Keratinocyte (primary cell): ENCODE measurements around the gene TINCR. TPM values are rescaled to one million over a fixed set of nuclear protein-coding genes. Genes with fewer than 3 reads are reported as not detected.
A peak's percentile ranks its signal among the peaks of the same experiment; 100 is the strongest.

ENCODE experiments used
- DNase-seq: peaks from one replicate; pipeline ENCODE4 v3.0.0-alpha.2; 2011; ENCODE audit warnings: low read depth, missing footprints, low spot score
- FAIRE-seq: peaks from 2 replicates; lab custom pipeline; 2011; peaks lifted over from hg19 to GRCh38; lab: Jason Lieb, UNC
- H2AFZ ChIP-seq: 2 replicates; pipeline ENCODE4 v1.6.0; 2012; ENCODE audit warnings: low read length, control low read depth, inconsistent platforms; ENCODE audit not compliant: control insufficient read depth
- H3K27ac ChIP-seq: 2 replicates; pipeline ENCODE4 v1.5.1; 2011; ENCODE audit warnings: low read length; ENCODE audit not compliant: control insufficient read depth, insufficient read depth
- H3K27me3 ChIP-seq: 3 replicates; pipeline ENCODE4 v1.6.0; 2011; ENCODE audit warnings: low read length; ENCODE audit not compliant: control insufficient read depth, insufficient read depth; ENCODE audit errors: extremely low read depth
- H3K36me3 ChIP-seq, 2 experiments: 2 replicates in 1 of 2; 3 replicates in 1 of 2; pipeline ENCODE4 v1.5.1; 2011; ENCODE audit warnings: low read length in 2 of 2, mild to moderate bottlenecking in 1 of 2; ENCODE audit not compliant: control insufficient read depth in 2 of 2, insufficient read depth in 2 of 2; ENCODE audit errors: extremely low read depth in 1 of 2
- H3K4me1 ChIP-seq: 3 replicates; pipeline ENCODE4 v1.5.1; 2011; ENCODE audit warnings: low read length; ENCODE audit not compliant: control insufficient read depth, insufficient read depth; ENCODE audit errors: extremely low read depth
- H3K4me2 ChIP-seq: 3 replicates; pipeline ENCODE4 v1.6.0; 2011; ENCODE audit warnings: low read depth, low read length; ENCODE audit not compliant: control insufficient read depth, insufficient read depth; ENCODE audit errors: extremely low read depth
- H3K4me3 ChIP-seq, 3 experiments: fragments of 200-600 bp in 1 of 3; sonication (generic) in 1 of 3; 2 replicates in 2 of 3; 3 replicates in 1 of 3; pipeline ENCODE4 v1.5.1; 2011 to 2016; ENCODE audit warnings: low read length in 3 of 3, mild to moderate bottlenecking in 3 of 3, control low read depth in 2 of 3, inconsistent platforms in 1 of 3, low read depth in 1 of 3, mixed read lengths in 1 of 3, mixed run types in 1 of 3, moderate library complexity in 1 of 3; ENCODE audit not compliant: control insufficient read depth in 2 of 3, insufficient read depth in 2 of 3; ENCODE audit errors: extremely low read depth in 1 of 3
- H3K79me2 ChIP-seq: 2 replicates; pipeline ENCODE4 v1.6.0; 2012; ENCODE audit warnings: low read length; ENCODE audit not compliant: control insufficient read depth, insufficient read depth
- H3K9ac ChIP-seq: 3 replicates; pipeline ENCODE4 v1.6.0; 2011; ENCODE audit warnings: low read length; ENCODE audit not compliant: control insufficient read depth, insufficient read depth; ENCODE audit errors: extremely low read depth
- H3K9me1 ChIP-seq: 3 replicates; pipeline ENCODE4 v1.6.0; 2011; ENCODE audit warnings: low read length; ENCODE audit not compliant: control insufficient read depth, insufficient read depth; ENCODE audit errors: extremely low read depth
- H3K9me3 ChIP-seq: 2 replicates; pipeline ENCODE4 v1.5.1; 2012; ENCODE audit warnings: low read depth, low read length; ENCODE audit not compliant: control insufficient read depth
- H4K20me1 ChIP-seq: 3 replicates; pipeline ENCODE4 v1.6.0; 2011; ENCODE audit warnings: low read length; ENCODE audit not compliant: control insufficient read depth, insufficient read depth; ENCODE audit errors: extremely low read depth
- CTCF ChIP-seq, 3 experiments: IDR thresholded peaks in 1 of 3; conservative IDR thresholded peaks in 1 of 3; optimal IDR thresholded peaks in 1 of 3; 2 replicates in 2 of 3; 3 replicates in 1 of 3; pipeline versions ENCODE3 to v1.5.1; 2011; ENCODE audit warnings: low read length in 3 of 3, mild to moderate bottlenecking in 3 of 3, moderate library complexity in 2 of 3, control low read depth in 1 of 3, inconsistent platforms in 1 of 3; ENCODE audit not compliant: insufficient read depth in 2 of 3; ENCODE audit errors: extremely low read depth in 1 of 3
- EZH2 ChIP-seq: IDR thresholded peaks from one replicate; pipeline ENCODE4 v1.6.1; 2012; ENCODE audit warnings: inconsistent platforms, mild to moderate bottlenecking, low read length, moderate library complexity
- dilution Hi-C: fragments of 300-500 bp; cut with MboI; formaldehyde crosslinking; loops from one replicate; pipeline ENCODE4 v1.7.0; 2020; ENCODE audit warnings: low sequenced_read_pairs; ENCODE audit not compliant: extremely low pct_ligation_motif_present
- polyA plus RNA-seq, 5 experiments: library from polyadenylated mRNA; depleted of rRNA in 3 of 5; stranded (reverse) in 3 of 5; stranded (forward) in 1 of 5; unstranded in 1 of 5; fragments of >200 nt; gene quantifications; 1 replicate in 1 of 5; 2 replicates in 3 of 5; 3 replicates in 1 of 5; pipeline versions ENCODE4 v1.2.1 to v1.2.3, GENCODE V29; 2011 to 2012; ENCODE audit warnings: missing spikeins in 2 of 5, low read depth in 1 of 5, low replicate concordance in 1 of 5

TINCR gene
- polyA plus RNA-seq, 1 donor (not counting 4 experiments of a cell fraction or from before 2014, with no cell fraction given): 9.7 TPM

DNA sequence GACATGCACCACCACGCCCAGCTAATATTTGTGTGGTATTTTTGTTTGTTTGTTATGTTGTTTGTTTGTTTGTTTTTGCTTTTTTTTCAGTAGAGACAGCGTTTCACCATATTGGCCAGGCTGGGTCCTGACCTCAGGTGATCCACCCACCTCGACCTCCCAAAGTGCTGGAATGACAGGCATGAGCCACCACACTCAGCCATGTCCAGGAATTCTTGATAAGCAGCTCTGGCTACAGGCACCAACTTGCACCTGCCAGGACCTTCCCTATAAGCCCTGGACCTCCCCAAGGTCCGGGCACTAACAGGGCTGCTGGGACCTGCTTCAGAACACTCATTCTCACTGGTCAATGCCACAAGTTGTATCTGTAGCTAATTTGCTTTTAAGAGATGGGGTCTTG lies 48.7 kb downstream of the TINCR start:
- Histone ChIP-seq H3K4me2 (no peak overlapping the region), H3K9me3 (peaks cover 2% of the 10 kb centered on the region), H3K27ac (no peak overlapping the region), H3K4me3 (no peak overlapping the region), H3K4me1 (no peaks in the 10 kb centered on the region), H3K79me2 (no peaks in the 10 kb centered on the region), H4K20me1 (no peaks in the 10 kb centered on the region), H3K9ac (no peak overlapping the region), H2AFZ (no peak overlapping the region), H3K27me3 (no peaks in the 10 kb centered on the region), H3K9me1 (no peaks in the 10 kb centered on the region), H3K36me3 (no peaks in the 10 kb centered on the region)
- TF ChIP-seq CTCF (optimal IDR thresholded peaks at IDR 0.05 in 1 of 3, IDR thresholded peaks at IDR 0.05 in 1 of 3, conservative IDR thresholded peaks at IDR 0.05 in 1 of 3; ENCODE audit: extremely low read depth in 1 of 3, insufficient read depth in 2 of 3, low read length in 3 of 3): no peak
- no peak for TF ChIP-seq EZH2
- no peak for FAIRE-seq
- DNase-seq: no peak
- dilution Hi-C loops: no loop called here

GRCh38 chr19:5515737-5516136 lies 52.0 kb downstream of the TINCR start:
- Histone ChIP-seq H3K9me1 (no peaks in the 10 kb centered on the region), H3K36me3 (no peaks in the 10 kb centered on the region), H3K9ac (no peak overlapping the region), H3K9me3 (peaks cover 2% of the 10 kb centered on the region), H2AFZ (no peak overlapping the region), H3K27me3 (no peaks in the 10 kb centered on the region), H3K4me3 (no peak overlapping the region), H3K79me2 (no peaks in the 10 kb centered on the region), H4K20me1 (no peaks in the 10 kb centered on the region), H3K4me1 (no peaks in the 10 kb centered on the region), H3K4me2 (no peak overlapping the region), H3K27ac (no peak overlapping the region)
- no peak for FAIRE-seq
- dilution Hi-C loops: no loop called here
- TF ChIP-seq CTCF (optimal IDR thresholded peaks at IDR 0.05 in 1 of 3, IDR thresholded peaks at IDR 0.05 in 1 of 3, conservative IDR thresholded peaks at IDR 0.05 in 1 of 3; ENCODE audit: extremely low read depth in 1 of 3, insufficient read depth in 2 of 3, low read length in 3 of 3): peak; percentile 41 to 54 (median 45)
- no peak for TF ChIP-seq EZH2
- DNase-seq: no peak
